Keratinocyte (primary cell): ENCODE data around the gene LTB4R2.

Experiments
- CTCF ChIP-seq, 3 experiments: IDR thresholded peaks in 1 of 3; conservative IDR thresholded peaks in 1 of 3; optimal IDR thresholded peaks in 1 of 3; 2 replicates in 2 of 3; 3 replicates in 1 of 3; pipeline versions ENCODE3 to v1.5.1; 2011; ENCODE audit warnings: low read length in 3 of 3, mild to moderate bottlenecking in 3 of 3, moderate library complexity in 2 of 3, control low read depth in 1 of 3, inconsistent platforms in 1 of 3; ENCODE audit not compliant: insufficient read depth in 2 of 3; ENCODE audit errors: extremely low read depth in 1 of 3
- EZH2 ChIP-seq: IDR thresholded peaks from one replicate; pipeline ENCODE4 v1.6.1; 2012; ENCODE audit warnings: inconsistent platforms, mild to moderate bottlenecking, low read length, moderate library complexity

DNA sequence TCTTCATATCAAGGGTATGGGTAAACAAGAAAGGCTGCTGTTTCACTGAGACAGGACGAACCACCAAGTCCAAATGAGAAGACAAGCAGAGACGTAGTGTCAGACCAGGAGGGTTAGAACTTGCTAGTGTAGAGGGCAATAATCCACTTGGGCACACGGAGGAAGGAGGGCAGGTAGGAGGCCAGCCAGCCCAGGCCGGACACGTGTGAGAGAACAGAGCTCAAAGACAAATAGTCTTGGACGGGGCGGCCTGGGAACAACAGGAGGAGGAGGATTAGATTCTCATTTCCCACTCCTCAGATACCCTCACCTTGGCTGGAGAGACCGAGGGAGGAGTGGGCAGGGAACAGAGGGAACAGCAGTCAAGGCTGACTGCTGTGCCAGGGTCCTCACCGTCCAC is 19.2 kb upstream of the LTB4R2 start:
- TF ChIP-seq CTCF (optimal IDR thresholded peaks at IDR 0.05 in 1 of 3, IDR thresholded peaks at IDR 0.05 in 1 of 3, conservative IDR thresholded peaks at IDR 0.05 in 1 of 3; ENCODE audit: extremely low read depth in 1 of 3, insufficient read depth in 2 of 3, low read length in 3 of 3) (no peak), EZH2 (no peak)
